ENCODE measurements around the gene TDRD15.

Gene TDRD15

GRCh38 chr2:21183306-21183705 is 59.5 kb downstream of the TDRD15 start (continued):
- TF ChIP-seq, protein P1, sequence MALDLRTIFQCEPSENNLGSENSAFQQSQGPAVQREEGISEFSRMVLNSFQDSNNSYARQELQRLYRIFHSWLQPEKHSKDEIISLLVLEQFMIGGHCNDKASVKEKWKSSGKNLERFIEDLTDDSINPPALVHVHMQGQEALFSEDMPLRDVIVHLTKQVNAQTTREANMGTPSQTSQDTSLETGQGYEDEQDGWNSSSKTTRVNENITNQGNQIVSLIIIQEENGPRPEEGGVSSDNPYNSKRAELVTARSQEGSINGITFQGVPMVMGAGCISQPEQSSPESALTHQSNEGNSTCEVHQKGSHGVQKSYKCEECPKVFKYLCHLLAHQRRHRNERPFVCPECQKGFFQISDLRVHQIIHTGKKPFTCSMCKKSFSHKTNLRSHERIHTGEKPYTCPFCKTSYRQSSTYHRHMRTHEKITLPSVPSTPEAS (tag by site-specific recombination; IDR thresholded peaks at IDR 0.05) = no peak
- TF ChIP-seq ZNF639 (tag by site-specific recombination; IDR thresholded peaks at IDR 0.05) = no peak
- TF ChIP-seq PATZ1 (tag by site-specific recombination; IDR thresholded peaks at IDR 0.05) = no peak
- TF ChIP-seq ZBTB17 (tag by site-specific recombination; IDR thresholded peaks at IDR 0.05) = no peak

GRCh38 chr2:21183726-21184125 is 60.0 kb downstream of the TDRD15 start:
- Histone ChIP-seq H3K9me3 (ENCODE audit: control insufficient read depth, insufficient read depth, low read depth, low read length) (no peaks in the 10 kb centered on the region), H3K4me1 (ENCODE audit: control insufficient read depth, insufficient read depth, low read length) (no peaks in the 10 kb centered on the region), H3K27ac (ENCODE audit: extremely low read depth, low read depth, low read length) (no peak overlapping the region), H3K4me3 (ENCODE audit: low read depth, low read length) (no peak overlapping the region), H3K36me3 (ENCODE audit: control insufficient read depth in 2 of 2, insufficient read depth in 1 of 2, low read length in 2 of 2) (no peaks in the 10 kb centered on the region)
- no peak for TF ChIP-seq ZNF16 (tag by site-specific recombination; IDR thresholded peaks at IDR 0.05; ENCODE audit: low read depth)
- TF ChIP-seq ZNF175 (tag by site-specific recombination; IDR thresholded peaks at IDR 0.05) = no peak
- no peak for TF ChIP-seq YY1 (tag by site-specific recombination; IDR thresholded peaks at IDR 0.05)
- no peak for TF ChIP-seq ZNF223 (tag by site-specific recombination; IDR thresholded peaks at IDR 0.05)
- no peak for TF ChIP-seq ZNF561 (tag by site-specific recombination; IDR thresholded peaks at IDR 0.05; ENCODE audit: borderline replicate concordance)
- TF ChIP-seq ZNF366 (tag by site-specific recombination; conservative IDR thresholded peaks at IDR 0.05) = no peak
- TF ChIP-seq SP3 (tag by site-specific recombination; IDR thresholded peaks at IDR 0.05) = no peak
- TF ChIP-seq ZNF558 (tag by site-specific recombination; IDR thresholded peaks at IDR 0.05) = no peak
- TF ChIP-seq ZNF521 (tag by site-specific recombination; IDR thresholded peaks at IDR 0.05) = no peak
- POLR2A ChIA-PET = no interaction called here
- CTCF ChIA-PET = interaction anchor here (1.0 to 1.4 kb wide), 2 partner anchors 11 to 133 kb away, joined by 3 read pairs; no protein-coding TSS in a partner anchor

DNA sequence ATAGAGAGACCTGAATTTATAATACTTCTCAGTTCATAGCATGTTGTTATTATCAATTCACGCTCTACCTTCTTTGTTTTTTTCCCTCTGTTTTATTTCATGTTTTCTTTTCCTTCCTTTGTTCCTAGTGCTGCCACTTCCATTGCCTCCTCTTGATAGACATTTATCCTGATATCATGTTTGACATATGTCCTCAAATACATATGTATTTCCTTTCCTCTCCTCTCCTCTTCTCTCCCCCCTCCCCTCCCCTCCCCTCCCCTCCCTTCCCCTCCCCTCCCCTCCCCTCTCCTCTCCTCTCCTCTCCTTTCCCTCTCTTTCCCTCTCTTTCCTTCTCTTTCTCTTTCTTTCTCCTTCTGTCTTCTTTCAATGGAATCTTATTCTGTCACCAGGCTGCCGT is 67.8 kb downstream of the TDRD15 start:
- Histone ChIP-seq H3K36me3 (ENCODE audit: control insufficient read depth in 2 of 2, insufficient read depth in 1 of 2, low read length in 2 of 2) (no peaks in the 10 kb centered on the region), H3K27ac (ENCODE audit: extremely low read depth, low read depth, low read length) (no peak overlapping the region), H3K4me1 (ENCODE audit: control insufficient read depth, insufficient read depth, low read length) (no peaks in the 10 kb centered on the region), H3K4me3 (ENCODE audit: low read depth, low read length) (no peak overlapping the region), H3K9me3 (ENCODE audit: control insufficient read depth, insufficient read depth, low read depth, low read length) (no peaks in the 10 kb centered on the region)
- ChIA-PET CTCF (no interaction called here), POLR2A (no interaction called here)
- TF ChIP-seq, protein P2, sequence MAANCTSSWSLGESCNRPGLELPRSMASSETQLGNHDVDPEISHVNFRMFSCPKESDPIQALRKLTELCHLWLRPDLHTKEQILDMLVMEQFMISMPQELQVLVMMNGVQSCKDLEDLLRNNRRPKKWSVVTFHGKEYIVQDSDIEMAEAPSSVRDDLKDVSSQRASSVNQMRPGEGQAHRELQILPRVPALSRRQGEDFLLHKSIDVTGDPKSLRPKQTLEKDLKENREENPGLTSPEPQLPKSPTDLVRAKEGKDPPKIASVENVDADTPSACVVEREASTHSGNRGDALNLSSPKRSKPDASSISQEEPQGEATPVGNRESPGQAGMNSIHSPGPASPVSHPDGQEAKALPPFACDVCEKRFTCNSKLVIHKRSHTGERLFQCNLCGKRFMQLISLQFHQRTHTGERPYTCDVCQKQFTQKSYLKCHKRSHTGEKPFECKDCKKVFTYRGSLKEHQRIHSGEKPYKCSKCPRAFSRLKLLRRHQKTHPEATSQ (tag by site-specific recombination; IDR thresholded peaks at IDR 0.05) = no peak
- TF ChIP-seq HOXA7 (CRISPR knock-in tag; IDR thresholded peaks at IDR 0.05; ENCODE audit: borderline replicate concordance) (no peak), ZNF791 (tag by site-specific recombination; IDR thresholded peaks at IDR 0.05) (no peak), GLIS1 (tag by site-specific recombination; IDR thresholded peaks at IDR 0.05) (no peak), ZNF37A (tag by site-specific recombination; IDR thresholded peaks at IDR 0.05) (no peak), ZNF521 (tag by site-specific recombination; IDR thresholded peaks at IDR 0.05) (no peak), ZSCAN23 (tag by site-specific recombination; IDR thresholded peaks at IDR 0.05) (no peak), ZNF76 (tag by site-specific recombination; IDR thresholded peaks at IDR 0.05; ENCODE audit: borderline replicate concordance, low read depth) (no peak)
- TF ChIP-seq, protein P3, sequence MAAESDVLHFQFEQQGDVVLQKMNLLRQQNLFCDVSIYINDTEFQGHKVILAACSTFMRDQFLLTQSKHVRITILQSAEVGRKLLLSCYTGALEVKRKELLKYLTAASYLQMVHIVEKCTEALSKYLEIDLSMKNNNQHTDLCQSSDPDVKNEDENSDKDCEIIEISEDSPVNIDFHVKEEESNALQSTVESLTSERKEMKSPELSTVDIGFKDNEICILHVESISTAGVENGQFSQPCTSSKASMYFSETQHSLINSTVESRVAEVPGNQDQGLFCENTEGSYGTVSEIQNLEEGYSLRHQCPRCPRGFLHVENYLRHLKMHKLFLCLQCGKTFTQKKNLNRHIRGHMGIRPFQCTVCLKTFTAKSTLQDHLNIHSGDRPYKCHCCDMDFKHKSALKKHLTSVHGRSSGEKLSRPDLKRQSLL (tag by site-specific recombination; IDR thresholded peaks at IDR 0.05) = no peak
- TF ChIP-seq, protein P4, sequence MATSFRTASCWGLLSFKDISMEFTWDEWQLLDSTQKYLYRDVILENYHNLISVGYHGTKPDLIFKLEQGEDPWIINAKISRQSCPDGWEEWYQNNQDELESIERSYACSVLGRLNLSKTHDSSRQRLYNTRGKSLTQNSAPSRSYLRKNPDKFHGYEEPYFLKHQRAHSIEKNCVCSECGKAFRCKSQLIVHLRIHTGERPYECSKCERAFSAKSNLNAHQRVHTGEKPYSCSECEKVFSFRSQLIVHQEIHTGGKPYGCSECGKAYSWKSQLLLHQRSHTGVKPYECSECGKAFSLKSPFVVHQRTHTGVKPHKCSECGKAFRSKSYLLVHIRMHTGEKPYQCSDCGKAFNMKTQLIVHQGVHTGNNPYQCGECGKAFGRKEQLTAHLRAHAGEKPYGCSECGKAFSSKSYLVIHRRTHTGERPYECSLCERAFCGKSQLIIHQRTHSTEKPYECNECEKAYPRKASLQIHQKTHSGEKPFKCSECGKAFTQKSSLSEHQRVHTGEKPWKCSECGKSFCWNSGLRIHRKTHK (tag by site-specific recombination; IDR thresholded peaks at IDR 0.05) = no peak
